ENCODE data around the gene PHKA1.
A peak's percentile ranks its signal among the peaks of the same experiment; 100 is the strongest.
"Not testable (repeated sequence)": the region's sequence is repeated elsewhere in the genome, so short reads cannot be mapped to it uniquely, and the experiment has no call there.

Gene PHKA1

GRCh38 chrX:72568406-72569092, 145.6 kb downstream of the PHKA1 start:
- no peak for DNase-seq

GRCh38 chrX:72566448-72566847, 147.7 kb downstream of the PHKA1 start:
- DNase-seq = no peak

- DNase-seq = not testable (repeated sequence)
These were observed 154.5 kb downstream of the PHKA1 start for GRCh38 chrX:72559655-72560054.

GRCh38 chrX:72554448-72555140, 159.5 kb downstream of the PHKA1 start:
- no peak for DNase-seq

GRCh38 chrX:72552443-72552842, 161.7 kb downstream of the PHKA1 start:
- DNase-seq = not testable (repeated sequence)

- no peak for DNase-seq
These were observed 168.1 kb downstream of the PHKA1 start for GRCh38 chrX:72545990-72546389.

GRCh38 chrX:72540318-72540717, 173.8 kb downstream of the PHKA1 start:
- peak in 1 of 2 experiments; percentile 12 for DNase-seq

GRCh38 chrX:72539822-72540221, 174.3 kb downstream of the PHKA1 start:
- no peak for DNase-seq

- DNase-seq = peak; percentile 8 to 65
These were observed 177.6 kb downstream of the PHKA1 start for GRCh38 chrX:72536542-72536941.

- DNase-seq = no peak
These were observed 181.7 kb downstream of the PHKA1 start for GRCh38 chrX:72532366-72532765.

Data from NCI-H446 (cell line).